ENCODE measurements around the gene CAPRIN1.
"Not testable (repeated sequence)": the region's sequence is repeated elsewhere in the genome, so short reads cannot be mapped to it uniquely, and the experiment has no call there.

CAPRIN1 gene

GRCh38 chr11:34067383-34068065, 16.0 kb downstream of the CAPRIN1 start:
- ChIA-PET CTCF (interaction anchor here (0.8 to 1.1 kb wide), 5 partner anchors 10 to 259 kb away, joined by 3 read pairs; no protein-coding TSS in a partner anchor), POLR2A (no interaction called here)
- TF ChIP-seq CTCF (IDR thresholded peaks at IDR 0.05; ENCODE audit: insufficient read depth, low read length, missing control alignments) = no peak
- no peak overlapping the region for H3K4me3 ChIP-seq (ENCODE audit: low read depth, low read length)
- DNase-seq (ENCODE audit: low read depth, low spot score) = no peak

GRCh38 chr11:34068111-34068510, 16.6 kb downstream of the CAPRIN1 start:
- DNase-seq (ENCODE audit: low read depth, low spot score) = no peak
- TF ChIP-seq CTCF (IDR thresholded peaks at IDR 0.05; ENCODE audit: insufficient read depth, low read length, missing control alignments) = no peak
- H3K4me3 ChIP-seq (ENCODE audit: low read depth, low read length) = no peak overlapping the region
- ChIA-PET POLR2A (no interaction called here), CTCF (interaction anchor here (0.8 to 1.3 kb wide), 4 partner anchors 10 to 260 kb away, joined by 3 read pairs; no protein-coding TSS in a partner anchor)

- DNase-seq (ENCODE audit: low read depth, low spot score); H3K4me3 ChIP-seq (ENCODE audit: low read depth, low read length); POLR2A ChIA-PET: not testable (repeated sequence)
- CTCF ChIA-PET = interaction anchor here (1.6 kb wide), 1 partner anchor 264 kb away, joined by 3 read pairs; no protein-coding TSS in a partner anchor
Measured at GRCh38 chr11:34071306-34071705, 19.8 kb downstream of the CAPRIN1 start.

GRCh38 chr11:34072041-34072440, 20.5 kb downstream of the CAPRIN1 start:
- no peak for TF ChIP-seq CTCF (IDR thresholded peaks at IDR 0.05; ENCODE audit: insufficient read depth, low read length, missing control alignments)
- ChIA-PET CTCF (interaction anchor here (1.2 kb wide), 1 partner anchor 13 kb away, joined by 3 read pairs; no protein-coding TSS in a partner anchor), POLR2A (no interaction called here)

GRCh38 chr11:34072832-34073231, 21.3 kb downstream of the CAPRIN1 start:
- CTCF ChIA-PET = interaction anchor here (1.2 to 1.6 kb wide), 2 partner anchors 14 to 215 kb away, joined by 3 to 5 read pairs; no protein-coding TSS in a partner anchor
- POLR2A ChIA-PET = no interaction called here

More at GRCh38 chr11:34072041-34072440, 20.5 kb downstream of the CAPRIN1 start:
- no peak overlapping the region for H3K4me3 ChIP-seq (ENCODE audit: low read depth, low read length)
- DNase-seq (ENCODE audit: low read depth, low spot score) = no peak

GRCh38 chr11:34074391-34074790, 22.9 kb downstream of the CAPRIN1 start:
- no peak for DNase-seq (ENCODE audit: low read depth, low spot score)
- CTCF ChIA-PET = interaction anchor here (1.2 to 1.6 kb wide), 2 partner anchors 15 to 216 kb away, joined by 3 to 5 read pairs; no protein-coding TSS in a partner anchor
- no peak for TF ChIP-seq CTCF (IDR thresholded peaks at IDR 0.05; ENCODE audit: insufficient read depth, low read length, missing control alignments)
- POLR2A ChIA-PET = no interaction called here
- no peak overlapping the region for H3K4me3 ChIP-seq (ENCODE audit: low read depth, low read length)

More at GRCh38 chr11:34072832-34073231, 21.3 kb downstream of the CAPRIN1 start:
- H3K4me3 ChIP-seq (ENCODE audit: low read depth, low read length) = no peak overlapping the region
- TF ChIP-seq CTCF (IDR thresholded peaks at IDR 0.05; ENCODE audit: insufficient read depth, low read length, missing control alignments) = no peak
- DNase-seq (ENCODE audit: low read depth, low spot score) = no peak

All from AG04449 (cell line).